ENCODE data around the gene DTX4.
A peak's percentile ranks its signal among the peaks of the same experiment; 100 is the strongest.

DTX4 gene

GRCh38 chr11:59171508-59172322, at the start of gene DTX4 (continued):
- no peak; the same call in 1 of the 2 replicates for TF ChIP-seq ZSCAN5A (tag by site-specific recombination; IDR thresholded peaks at IDR 0.05)
- TF ChIP-seq ZNF510 (tag by site-specific recombination; IDR thresholded peaks at IDR 0.05; ENCODE audit: insufficient replicate concordance): no peak
- TF ChIP-seq ZNF626 (tag by site-specific recombination; IDR thresholded peaks at IDR 0.05): no peak
- TF ChIP-seq ZBTB8A (tag by site-specific recombination; IDR thresholded peaks at IDR 0.05): peak; percentile 57; the same call in 1 of the 2 replicates
- TF ChIP-seq ZBTB1 (tag by site-specific recombination; IDR thresholded peaks at IDR 0.05): peak; percentile 68; the same call in 1 of the 2 replicates
- no peak for TF ChIP-seq AEBP2 (tag by site-specific recombination; IDR thresholded peaks at IDR 0.05; ENCODE audit: borderline replicate concordance)
- TF ChIP-seq ZSCAN30 (tag by site-specific recombination; IDR thresholded peaks at IDR 0.05): peak; percentile 68
- no peak for TF ChIP-seq ZNF266 (tag by site-specific recombination; IDR thresholded peaks at IDR 0.05; ENCODE audit: low read depth)
- TF ChIP-seq ZNF76 (tag by site-specific recombination; IDR thresholded peaks at IDR 0.05; ENCODE audit: borderline replicate concordance, low read depth): no peak
- no peak for TF ChIP-seq SETDB1 (IDR thresholded peaks at IDR 0.05; ENCODE audit: insufficient read length, low read length)
- no peak for TF ChIP-seq REPIN1 (tag by site-specific recombination; IDR thresholded peaks at IDR 0.05; ENCODE audit: low read depth)
- TF ChIP-seq ZNF211 (tag by site-specific recombination; IDR thresholded peaks at IDR 0.05; ENCODE audit: low read depth): no peak
- TF ChIP-seq ZNF518A (tag by site-specific recombination; conservative IDR thresholded peaks at IDR 0.05; ENCODE audit: low read depth): no peak
- TF ChIP-seq ZNF292 (tag by site-specific recombination; IDR thresholded peaks at IDR 0.05; ENCODE audit: borderline replicate concordance, low read depth): no peak
- no peak for TF ChIP-seq ZNF148 (tag by site-specific recombination; IDR thresholded peaks at IDR 0.05; ENCODE audit: borderline replicate concordance)
- peak; percentile 53 for TF ChIP-seq SP2 (tag by site-specific recombination; IDR thresholded peaks at IDR 0.05)
- no peak for TF ChIP-seq ZNF362 (tag by site-specific recombination; IDR thresholded peaks at IDR 0.05)
- no peak for TF ChIP-seq FEZF1 (tag by site-specific recombination; IDR thresholded peaks at IDR 0.05)
- TF ChIP-seq ZNF280D (tag by site-specific recombination; IDR thresholded peaks at IDR 0.05): no peak
- peak; percentile 59 for TF ChIP-seq PATZ1 (tag by site-specific recombination; IDR thresholded peaks at IDR 0.05)
- TF ChIP-seq ZNF600 (tag by site-specific recombination; IDR thresholded peaks at IDR 0.05): peak; percentile 62

Measured in HEK293 (cell line).